ENCODE results near the gene RMRP. TPM values are rescaled to one million over a fixed set of nuclear protein-coding genes. Genes with fewer than 3 reads are reported as not detected.

The RMRP gene
- total RNA-seq, 4 donors from 2014 or later = 759 to 4,621 (median 3,503) TPM

GRCh38 chr9:35696520-35697215, 38.8 kb upstream of the RMRP start:
- peaks cover 38 to 60% (median 42%) of the 10 kb centered on the region in 3 donors for H3K36me3 ChIP-seq
- H3K27ac ChIP-seq = peak overlapping the region; percentile 63 to 90 (median 83)
- DNase-seq = no peak
- no peak overlapping the region for H3K4me3 ChIP-seq
- TF ChIP-seq POLR2A (IDR thresholded peaks at IDR 0.05) (no peak), CTCF (IDR thresholded peaks at IDR 0.05) (peak; percentile 68 to 82 (median 78))
- H3K9me3 ChIP-seq = no peaks in the 10 kb centered on the region
- intact Hi-C loops (cut with DNase I) = no loop called here
- H3K4me1 ChIP-seq = peaks cover 0 to 23% (median 7%) of the 10 kb centered on the region in 3 donors
- no peaks in the 10 kb centered on the region for H3K27me3 ChIP-seq
- 25 to 35% methylated on average over 7 to 9 of the region's 9 CpGs for WGBS, 2 donors

GRCh38 chr9:35695943-35696401, 38.2 kb upstream of the RMRP start:
- Histone ChIP-seq H3K36me3 (peaks cover 35 to 53% (median 36%) of the 10 kb centered on the region in 3 donors), H3K4me3 (no peak overlapping the region), H3K9me3 (no peaks in the 10 kb centered on the region), H3K27me3 (no peaks in the 10 kb centered on the region), H3K4me1 (peaks cover 0 to 29% (median 7%) of the 10 kb centered on the region in 3 donors), H3K27ac (peak overlapping the region; percentile 40 to 90 (median 83))
- DNase-seq = no peak
- intact Hi-C loops (cut with DNase I) = no loop called here
- no peak for TF ChIP-seq CTCF (IDR thresholded peaks at IDR 0.05)
- TF ChIP-seq POLR2A (IDR thresholded peaks at IDR 0.05) = no peak
- 89 to 90% methylated on average over 2 to 3 of the region's 3 CpGs for WGBS, 2 donors

- peaks cover 0 to 6% (median 0%) of the 10 kb centered on the region in 4 donors for H3K27me3 ChIP-seq
- 68 to 74% methylated on average over 13 of the region's 13 CpGs for WGBS, 2 donors
- H3K36me3 ChIP-seq = peaks cover 0 to 11% (median 0%) of the 10 kb centered on the region in 3 donors
- TF ChIP-seq POLR2A (IDR thresholded peaks at IDR 0.05) = no peak
- TF ChIP-seq CTCF (IDR thresholded peaks at IDR 0.05) = no peak
- peak overlapping the region in 1 of 4 donors; percentile 76 for H3K4me3 ChIP-seq
- peak overlapping the region; percentile 74 to 92 (median 88) for H3K27ac ChIP-seq
- peaks cover 0 to 52% (median 12%) of the 10 kb centered on the region in 3 donors for H3K4me1 ChIP-seq
- no peaks in the 10 kb centered on the region for H3K9me3 ChIP-seq
- intact Hi-C loops (cut with DNase I) = no loop called here
- DNase-seq = no peak
Observed at GRCh38 chr9:35691757-35692301, 34.0 kb upstream of the RMRP start.

- WGBS, 2 donors = 31 to 35% methylated on average over 10 of the region's 10 CpGs
- intact Hi-C loops (cut with DNase I) = no loop called here
Observed at GRCh38 chr9:35691334-35691650, 33.5 kb upstream of the RMRP start.

More at GRCh38 chr9:35691334-35691650, 33.5 kb upstream of the RMRP start:
- peak overlapping the region; percentile 49 to 76 (median 65) for H3K4me3 ChIP-seq
- peaks cover 0 to 47% (median 7%) of the 10 kb centered on the region in 3 donors for H3K4me1 ChIP-seq
- no peak for DNase-seq
- H3K27ac ChIP-seq = peak overlapping the region; percentile 74 to 92 (median 88)
- H3K27me3 ChIP-seq = peaks cover 0 to 6% (median 0%) of the 10 kb centered on the region in 4 donors
- H3K9me3 ChIP-seq = no peaks in the 10 kb centered on the region
- H3K36me3 ChIP-seq = peaks cover 0 to 7% (median 0%) of the 10 kb centered on the region in 3 donors
- TF ChIP-seq POLR2A (IDR thresholded peaks at IDR 0.05) = no peak
- no peak for TF ChIP-seq CTCF (IDR thresholded peaks at IDR 0.05)

Data from esophagus squamous epithelium (tissue), 5 donors.